ENCODE data around the gene CCR5. TPM values are rescaled to one million over a fixed set of nuclear protein-coding genes. Genes with fewer than 3 reads are reported as not detected.

CCR5 gene
- total RNA-seq, 1 donor from 2014 or later = 0.22 TPM

- TF ChIP-seq CTCF (conservative IDR thresholded peaks at IDR 0.05) = no peak
- no peak for DNase-seq (ENCODE audit: extremely low spot score, unreplicated experiment)
- H3K27ac Mint-ChIP-seq = peak overlapping the region; percentile 34
- H3K4me1 Mint-ChIP-seq (ENCODE audit: unreplicated experiment) = peaks cover 6% of the 10 kb centered on the region
- peaks cover 10% of the 10 kb centered on the region for H3K27me3 Mint-ChIP-seq
- H3K4me3 Mint-ChIP-seq = no peak overlapping the region
- H3K9me3 Mint-ChIP-seq = no peaks in the 10 kb centered on the region
- no peaks in the 10 kb centered on the region for H3K36me3 Mint-ChIP-seq
Measured at GRCh38 chr3:46406443-46406787, 35.7 kb downstream of the CCR5 start.

GRCh38 chr3:46406788-46407611 is 36.3 kb downstream of the CCR5 start, which contains the start of the genes CCR5AS and CCRL2:
TSS of gene CCR5AS (minus strand) at chr3:46407066.
TSS of gene CCRL2 (plus strand) at chr3:46407259. CDS start at chr3:46408080, 821 bp downstream.
- DNase-seq (ENCODE audit: extremely low spot score, unreplicated experiment) = no peak
- peaks cover 6% of the 10 kb centered on the region for H3K4me1 Mint-ChIP-seq (ENCODE audit: unreplicated experiment)
- H3K4me3 Mint-ChIP-seq = no peak within 1 kb of the TSS
- H3K27ac Mint-ChIP-seq = peak within 1 kb of the TSS; percentile 34
- H3K27me3 Mint-ChIP-seq = peaks cover 10% of the 10 kb centered on the region
- no peaks in the 10 kb centered on the region for H3K36me3 Mint-ChIP-seq
- no peaks in the 10 kb centered on the region for H3K9me3 Mint-ChIP-seq
- TF ChIP-seq CTCF (conservative IDR thresholded peaks at IDR 0.05) = no peak

- Mint-ChIP-seq H3K27ac (no peak overlapping the region), H3K9me3 (no peaks in the 10 kb centered on the region), H3K4me3 (no peak overlapping the region), H3K4me1 (ENCODE audit: unreplicated experiment) (peaks cover 6% of the 10 kb centered on the region), H3K27me3 (peaks cover 9% of the 10 kb centered on the region), H3K36me3 (no peaks in the 10 kb centered on the region)
- no peak for DNase-seq (ENCODE audit: extremely low spot score, unreplicated experiment)
- no peak for TF ChIP-seq CTCF (conservative IDR thresholded peaks at IDR 0.05)
Measured at GRCh38 chr3:46407970-46408369, 37.2 kb downstream of the CCR5 start.

GRCh38 chr3:46408853-46409252 is 38.1 kb downstream of the CCR5 start:
- H3K27me3 Mint-ChIP-seq = peaks cover 8% of the 10 kb centered on the region

GRCh38 chr3:46409739-46410489 is 39.2 kb downstream of the CCR5 start:
- TF ChIP-seq CTCF (conservative IDR thresholded peaks at IDR 0.05) = no peak
- H3K27me3 Mint-ChIP-seq = peaks cover 4% of the 10 kb centered on the region
- H3K9me3 Mint-ChIP-seq = no peaks in the 10 kb centered on the region
- H3K4me1 Mint-ChIP-seq (ENCODE audit: unreplicated experiment) = peaks cover 6% of the 10 kb centered on the region
- no peak overlapping the region for H3K27ac Mint-ChIP-seq
- no peak for DNase-seq (ENCODE audit: extremely low spot score, unreplicated experiment)
- H3K36me3 Mint-ChIP-seq = no peaks in the 10 kb centered on the region
- no peak overlapping the region for H3K4me3 Mint-ChIP-seq

More at GRCh38 chr3:46408853-46409252, 38.1 kb downstream of the CCR5 start:
- no peak for DNase-seq (ENCODE audit: extremely low spot score, unreplicated experiment)
- Mint-ChIP-seq H3K4me1 (ENCODE audit: unreplicated experiment) (peaks cover 6% of the 10 kb centered on the region), H3K4me3 (no peak overlapping the region), H3K36me3 (no peaks in the 10 kb centered on the region), H3K9me3 (no peaks in the 10 kb centered on the region), H3K27ac (no peak overlapping the region)
- TF ChIP-seq CTCF (conservative IDR thresholded peaks at IDR 0.05) = no peak

Data from type B pancreatic cell (in vitro differentiated cells).